GM10266 (cell line): Measurements from ENCODE around the gene SLC34A1.

Experiments
- DNase-seq: peaks from one replicate; pipeline ENCODE4 v3.0.0; 2012; ENCODE audit errors: extremely low spot score
- TF ChIP-seq, protein P1 (sequence below): IDR thresholded peaks from 2 replicates; pipeline ENCODE4 v1.5.1; 2012; ENCODE audit warnings: mild to moderate bottlenecking, low read depth; ENCODE audit not compliant: control insufficient read depth, insufficient read depth; ENCODE audit errors: missing control alignments

SLC34A1 gene

DNA sequence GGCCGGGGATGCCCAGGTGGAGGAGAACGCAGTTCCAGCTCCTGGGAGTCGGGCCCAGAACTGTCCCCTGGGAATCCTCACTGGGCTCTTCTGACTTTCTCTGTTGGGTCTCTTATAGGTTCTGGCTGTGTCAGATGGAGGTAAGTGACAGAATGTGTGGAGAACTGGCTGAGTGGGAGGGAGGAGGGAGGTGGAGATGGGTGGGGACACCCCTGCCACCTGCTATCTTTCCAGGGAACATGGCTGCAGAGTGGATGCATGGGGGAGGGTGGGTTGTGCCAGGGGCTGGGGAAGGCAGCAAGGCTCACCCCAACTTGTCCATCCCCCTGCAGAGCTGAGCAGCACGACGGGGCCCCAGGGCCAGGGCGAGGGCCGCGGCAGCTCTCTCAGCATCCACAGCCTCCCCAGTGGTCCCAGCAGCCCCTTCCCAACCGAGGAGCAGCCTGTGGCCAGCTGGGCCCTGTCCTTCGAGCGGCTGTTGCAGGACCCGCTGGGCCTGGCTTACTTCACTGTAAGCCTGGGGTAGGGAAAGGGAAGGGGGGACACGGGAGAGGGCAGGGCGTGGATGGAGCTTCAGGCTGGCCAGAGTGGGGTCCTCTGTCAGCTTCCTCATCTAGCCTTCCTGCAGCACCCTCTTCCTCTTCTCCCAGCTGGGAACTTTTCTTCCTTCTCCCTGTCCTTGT is 18.2 kb upstream of the SLC34A1 start:
- TF ChIP-seq, protein P1, sequence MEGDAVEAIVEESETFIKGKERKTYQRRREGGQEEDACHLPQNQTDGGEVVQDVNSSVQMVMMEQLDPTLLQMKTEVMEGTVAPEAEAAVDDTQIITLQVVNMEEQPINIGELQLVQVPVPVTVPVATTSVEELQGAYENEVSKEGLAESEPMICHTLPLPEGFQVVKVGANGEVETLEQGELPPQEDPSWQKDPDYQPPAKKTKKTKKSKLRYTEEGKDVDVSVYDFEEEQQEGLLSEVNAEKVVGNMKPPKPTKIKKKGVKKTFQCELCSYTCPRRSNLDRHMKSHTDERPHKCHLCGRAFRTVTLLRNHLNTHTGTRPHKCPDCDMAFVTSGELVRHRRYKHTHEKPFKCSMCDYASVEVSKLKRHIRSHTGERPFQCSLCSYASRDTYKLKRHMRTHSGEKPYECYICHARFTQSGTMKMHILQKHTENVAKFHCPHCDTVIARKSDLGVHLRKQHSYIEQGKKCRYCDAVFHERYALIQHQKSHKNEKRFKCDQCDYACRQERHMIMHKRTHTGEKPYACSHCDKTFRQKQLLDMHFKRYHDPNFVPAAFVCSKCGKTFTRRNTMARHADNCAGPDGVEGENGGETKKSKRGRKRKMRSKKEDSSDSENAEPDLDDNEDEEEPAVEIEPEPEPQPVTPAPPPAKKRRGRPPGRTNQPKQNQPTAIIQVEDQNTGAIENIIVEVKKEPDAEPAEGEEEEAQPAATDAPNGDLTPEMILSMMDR: no peak
- DNase-seq: no peak

DNA sequence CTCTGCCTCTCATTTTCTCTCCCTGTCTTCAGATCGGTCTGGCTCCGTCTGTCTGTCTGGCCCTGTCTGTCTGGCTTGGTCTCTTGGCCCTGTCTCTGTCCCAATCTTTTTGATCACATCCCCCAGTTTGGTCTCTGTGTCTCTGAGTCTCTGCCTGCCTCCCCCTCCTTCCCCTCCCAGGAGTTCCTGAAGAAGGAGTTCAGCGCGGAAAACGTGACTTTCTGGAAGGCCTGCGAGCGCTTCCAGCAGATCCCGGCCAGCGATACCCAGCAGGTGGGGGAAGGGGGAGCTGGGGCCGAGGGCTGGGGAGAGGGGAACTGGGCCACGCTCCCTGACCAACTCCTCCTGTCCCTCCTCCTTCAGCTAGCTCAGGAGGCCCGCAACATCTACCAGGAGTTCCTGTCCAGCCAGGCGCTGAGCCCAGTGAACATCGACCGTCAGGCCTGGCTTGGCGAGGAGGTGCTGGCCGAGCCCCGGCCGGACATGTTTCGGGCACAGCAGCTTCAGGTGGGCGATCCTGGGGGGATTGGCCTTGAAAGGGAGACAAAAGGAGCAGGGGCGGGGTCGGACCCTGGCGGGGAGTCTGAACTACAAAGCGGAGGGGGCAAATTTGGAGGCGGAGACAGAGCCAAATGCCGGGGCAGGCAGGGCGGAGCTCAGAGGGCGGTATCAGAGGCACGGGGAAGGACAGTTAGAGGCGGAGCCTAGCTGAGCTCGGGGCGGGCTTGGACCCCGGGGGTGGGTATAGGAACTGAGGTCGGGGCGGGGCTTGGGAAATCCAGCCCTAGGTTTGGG is 17.5 kb upstream of the SLC34A1 start:
- no peak for DNase-seq
- TF ChIP-seq, protein P1: no peak

DNA sequence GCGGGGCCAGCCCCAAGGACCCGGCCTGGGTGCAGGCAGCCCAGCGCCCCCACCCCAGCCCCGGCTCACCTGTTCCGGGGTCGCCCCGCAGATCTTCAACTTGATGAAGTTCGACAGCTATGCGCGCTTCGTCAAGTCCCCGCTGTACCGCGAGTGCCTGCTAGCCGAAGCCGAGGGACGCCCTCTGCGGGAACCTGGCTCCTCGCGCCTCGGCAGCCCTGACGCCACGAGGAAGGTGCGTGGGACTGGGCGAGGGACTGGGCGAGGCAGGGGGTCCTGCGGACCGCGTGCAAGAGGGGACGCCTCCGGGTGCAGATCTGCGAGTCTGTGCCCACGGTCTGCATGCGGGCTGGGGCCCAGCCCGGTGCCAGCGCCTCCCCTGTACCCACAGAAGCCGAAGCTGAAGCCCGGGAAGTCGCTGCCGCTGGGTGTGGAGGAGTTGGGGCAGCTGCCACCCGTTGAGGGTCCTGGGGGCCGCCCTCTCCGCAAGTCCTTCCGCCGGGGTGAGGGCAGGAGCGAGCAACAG is 16.8 kb upstream of the SLC34A1 start:
- no peak for DNase-seq
- TF ChIP-seq, protein P1: no peak

DNA sequence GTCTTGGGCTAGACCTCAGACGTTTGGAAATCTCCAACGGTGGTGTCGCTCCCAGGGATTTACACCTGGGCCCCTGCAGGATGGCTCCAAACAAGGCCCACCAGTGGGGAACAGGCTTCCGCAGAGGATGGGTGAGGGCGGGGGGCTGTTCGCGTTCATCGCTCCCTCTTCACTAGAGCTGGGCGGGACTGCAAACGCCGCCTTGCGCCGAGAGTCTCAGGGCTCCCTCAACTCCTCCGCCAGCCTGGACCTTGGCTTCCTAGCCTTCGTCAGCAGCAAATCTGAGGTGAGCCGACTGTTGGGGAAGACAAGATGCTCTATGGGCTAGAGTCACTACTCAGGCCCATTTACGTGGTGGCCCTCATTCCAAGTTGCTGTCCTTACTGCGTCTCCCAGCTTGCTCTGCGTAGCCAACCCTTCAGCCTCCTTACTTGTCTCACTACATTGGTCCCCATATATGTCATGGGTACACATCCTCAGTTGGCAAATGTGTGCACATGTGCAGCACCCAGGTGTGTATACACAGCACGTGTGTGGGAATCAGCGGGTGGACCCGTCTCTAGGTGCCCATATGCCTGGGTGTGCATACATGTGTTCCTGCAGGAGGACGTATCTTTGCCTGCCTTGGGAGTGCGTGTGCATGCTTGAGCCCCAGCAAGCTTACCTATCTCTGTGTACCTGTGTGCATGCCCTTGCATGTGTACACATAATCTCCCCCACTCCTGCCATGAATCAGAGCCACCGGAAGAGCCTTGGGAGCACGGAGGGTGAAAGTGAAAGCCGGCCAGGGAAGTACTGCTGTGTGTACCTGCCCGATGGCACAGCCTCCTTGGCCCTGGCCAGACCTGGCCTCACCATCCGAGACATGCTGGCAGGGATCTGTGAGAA is 16.0 kb upstream of the SLC34A1 start:
- TF ChIP-seq, protein P1: no peak
- no peak for DNase-seq

DNA sequence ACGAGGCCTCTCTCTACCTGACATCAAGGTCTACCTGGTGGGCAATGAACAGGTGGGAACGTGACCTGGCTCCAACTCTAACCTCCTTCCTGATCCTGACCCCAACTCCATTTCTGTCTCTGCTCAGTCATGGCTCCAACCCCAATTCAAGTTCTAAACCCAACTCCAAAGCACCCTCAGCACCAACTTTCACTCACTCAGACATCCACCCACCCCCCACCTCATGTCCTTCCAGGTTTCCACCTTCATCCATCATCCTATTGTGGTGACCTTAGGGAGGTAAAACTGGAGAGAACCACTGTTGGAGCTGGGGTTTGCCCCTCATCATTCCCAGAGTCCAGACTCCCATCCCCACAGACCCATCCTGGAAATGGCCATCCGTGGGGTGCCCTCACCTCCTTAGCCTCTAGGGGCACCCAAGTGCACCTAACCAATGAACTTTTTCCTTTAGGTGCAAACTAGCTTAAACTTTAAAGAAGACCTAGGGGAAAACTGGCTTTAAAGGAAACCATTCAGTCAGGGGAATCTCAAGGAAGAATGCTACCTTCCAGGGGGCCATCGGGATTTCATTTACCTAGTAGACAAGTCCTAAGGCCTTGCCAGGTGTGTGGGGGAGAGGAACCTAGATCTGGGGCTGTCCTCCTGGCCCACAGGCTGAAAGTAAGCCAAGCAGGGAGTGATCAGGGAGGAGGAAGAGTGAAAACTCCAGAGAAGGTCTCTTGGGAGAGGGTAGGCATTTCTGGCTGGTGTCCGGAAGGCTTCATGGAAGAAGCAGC is 15.2 kb upstream of the SLC34A1 start:
- peak; percentile 82 for DNase-seq
- TF ChIP-seq, protein P1: peak; percentile 72

DNA sequence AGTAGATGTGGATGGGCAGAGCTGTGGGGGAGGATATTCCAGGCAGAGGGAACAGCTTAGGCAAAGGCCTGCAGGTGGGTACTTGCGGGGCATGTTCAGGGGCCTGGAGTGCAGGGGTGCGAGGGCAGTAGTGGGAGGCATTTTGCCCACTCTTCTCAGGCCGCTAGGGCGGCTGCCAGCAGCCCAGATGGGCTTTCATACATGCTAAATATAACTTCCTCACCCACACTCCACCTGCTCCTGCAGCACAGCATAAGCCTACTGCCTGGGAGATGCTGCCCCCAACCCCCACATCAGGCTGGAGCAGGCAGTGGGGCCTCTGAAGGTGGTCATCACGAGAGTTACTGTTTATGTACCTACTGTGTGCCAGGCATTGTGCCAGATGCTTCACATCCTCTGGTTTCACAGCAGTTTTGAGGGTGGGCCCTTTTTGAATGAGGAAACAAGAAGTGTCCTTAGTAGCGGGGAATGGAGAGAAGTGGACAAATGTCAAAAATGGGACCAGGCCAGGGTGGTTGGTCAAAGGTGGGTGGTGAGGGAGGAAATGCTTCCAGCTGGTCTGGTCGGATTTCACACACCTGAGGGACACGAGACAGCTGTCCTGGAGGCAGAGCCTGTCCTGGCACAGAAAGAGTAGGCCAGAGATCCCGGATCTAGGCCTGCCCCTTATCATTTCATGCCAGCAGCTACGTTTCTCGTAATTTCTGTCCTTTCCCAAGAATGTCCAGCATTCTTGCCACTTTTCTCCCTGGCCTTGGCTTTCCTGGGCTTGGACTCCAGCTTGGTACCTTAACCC is 14.4 kb upstream of the SLC34A1 start:
- no peak for DNase-seq
- TF ChIP-seq, protein P1: peak; percentile 9
